ENCODE results near the gene RPRD1B. TPM values are rescaled to one million over a fixed set of nuclear protein-coding genes. Genes with fewer than 3 reads are reported as not detected.
"Not testable (repeated sequence)": the region's sequence is repeated elsewhere in the genome, so short reads cannot be mapped to it uniquely, and the experiment has no call there.

The RPRD1B gene
- total and polyA plus RNA-seq, 2 of the 4 experiments (the other 2 are of a cell fraction): 8.4 to 9.9 TPM

- DNase-seq; H4K91ac ChIP-seq (ENCODE audit: insufficient read depth, low read depth, low read length); H3K36me3 ChIP-seq (ENCODE audit: control insufficient read depth, insufficient read depth, low read length); H3K4me2 ChIP-seq (ENCODE audit: low read depth, low read length); H3K27ac ChIP-seq (ENCODE audit: insufficient read depth, low read length); dilution Hi-C loops (cut with HindIII; ENCODE audit: low sequenced_read_pairs, unreplicated experiment); H2BK15ac ChIP-seq (ENCODE audit: low read depth, low read length); H3K56ac ChIP-seq (ENCODE audit: extremely low read depth, insufficient read depth, low read length); H3K27me3 ChIP-seq (ENCODE audit: control insufficient read depth, insufficient read depth, low read length); H3K4me3 ChIP-seq (ENCODE audit: insufficient read depth, low read depth, low read length); H4K8ac ChIP-seq (ENCODE audit: low read depth in 2 of 2, low read length in 2 of 2); intact Hi-C loops (cut with micrococcal nuclease); H3K9me3 ChIP-seq (ENCODE audit: control insufficient read depth, insufficient read depth, low read length); H3K14ac ChIP-seq (replicated peaks; ENCODE audit: low read depth, low read length); BruUV-seq (replicated peaks); H3K18ac ChIP-seq (ENCODE audit: low read depth, low read length); H4K5ac ChIP-seq (ENCODE audit: low read depth, low read length); H3K23ac ChIP-seq (ENCODE audit: low read depth, low read length); H2AK5ac ChIP-seq (ENCODE audit: low read depth, low read length); H2BK5ac ChIP-seq (ENCODE audit: low read depth, low read length, poor library complexity, severe bottlenecking); in situ Hi-C loops (cut with MboI; ENCODE audit: low sequenced_read_pairs); H3K79me1 ChIP-seq (ENCODE audit: low read depth in 1 of 2, low read length in 2 of 2); H3K9ac ChIP-seq (ENCODE audit: low read depth, low read length); H3K4ac ChIP-seq (ENCODE audit: low read depth, low read length); CTCF ChIA-PET; H2AK9ac ChIP-seq (replicated peaks; ENCODE audit: low read depth, low read length, poor library complexity); H2AFZ ChIP-seq (replicated peaks; ENCODE audit: low read length, poor library complexity); H4K20me1 ChIP-seq (ENCODE audit: insufficient read depth, low read length); H2BK120ac ChIP-seq (ENCODE audit: low read depth, low read length); ATAC-seq (ENCODE audit: low read depth); H2BK20ac ChIP-seq (ENCODE audit: low read depth, low read length); POLR2A ChIA-PET (ENCODE audit: unreplicated experiment): not testable (repeated sequence)
- H3K4me1 ChIP-seq (ENCODE audit: control insufficient read depth, insufficient read depth, low read length): peaks cover 18% of the 10 kb centered on the region
- peaks cover 26% of the 10 kb centered on the region for H3K9me1 ChIP-seq (ENCODE audit: insufficient read depth, low read length)
- WGBS, 2 experiments (ENCODE audit: extremely low coverage in 2 of 2, insufficient read length in 1 of 2): no CpG with 5 or more reads among the region's 1 CpG
Observed at GRCh38 chr20:38107386-38107785, 73.8 kb downstream of the RPRD1B start.

- ATAC-seq (ENCODE audit: low read depth); H3K4me2 ChIP-seq (ENCODE audit: low read depth, low read length); CTCF ChIA-PET; BruUV-seq (replicated peaks); H3K36me3 ChIP-seq (ENCODE audit: control insufficient read depth, insufficient read depth, low read length); H2AFZ ChIP-seq (replicated peaks; ENCODE audit: low read length, poor library complexity); H4K8ac ChIP-seq (ENCODE audit: low read depth in 2 of 2, low read length in 2 of 2); POLR2A ChIA-PET (ENCODE audit: unreplicated experiment); H2BK120ac ChIP-seq (ENCODE audit: low read depth, low read length); intact Hi-C loops (cut with micrococcal nuclease); H2BK20ac ChIP-seq (ENCODE audit: low read depth, low read length); H4K5ac ChIP-seq (ENCODE audit: low read depth, low read length); H3K9me3 ChIP-seq (ENCODE audit: control insufficient read depth, insufficient read depth, low read length); H4K20me1 ChIP-seq (ENCODE audit: insufficient read depth, low read length); H3K14ac ChIP-seq (replicated peaks; ENCODE audit: low read depth, low read length); H3K23ac ChIP-seq (ENCODE audit: low read depth, low read length); H3K4me3 ChIP-seq (ENCODE audit: insufficient read depth, low read depth, low read length); DNase-seq; H2BK5ac ChIP-seq (ENCODE audit: low read depth, low read length, poor library complexity, severe bottlenecking); H3K9ac ChIP-seq (ENCODE audit: low read depth, low read length); H2BK15ac ChIP-seq (ENCODE audit: low read depth, low read length); dilution Hi-C loops (cut with HindIII; ENCODE audit: low sequenced_read_pairs, unreplicated experiment); H4K91ac ChIP-seq (ENCODE audit: insufficient read depth, low read depth, low read length); H3K27me3 ChIP-seq (ENCODE audit: control insufficient read depth, insufficient read depth, low read length); H2AK9ac ChIP-seq (replicated peaks; ENCODE audit: low read depth, low read length, poor library complexity); H3K79me1 ChIP-seq (ENCODE audit: low read depth in 1 of 2, low read length in 2 of 2); in situ Hi-C loops (cut with MboI; ENCODE audit: low sequenced_read_pairs); H3K56ac ChIP-seq (ENCODE audit: extremely low read depth, insufficient read depth, low read length): not testable (repeated sequence)
- peaks cover 18% of the 10 kb centered on the region for H3K4me1 ChIP-seq (ENCODE audit: control insufficient read depth, insufficient read depth, low read length)
- peak overlapping the region; percentile 48; the same call in 1 of the 2 replicates for H3K18ac ChIP-seq (ENCODE audit: low read depth, low read length)
- H3K9me1 ChIP-seq (ENCODE audit: insufficient read depth, low read length): peaks cover 26% of the 10 kb centered on the region
- 80% methylated on average over 1 of the region's 7 CpGs; no CpG with 5 or more reads in 1 of the 2 experiments for WGBS, 2 experiments (ENCODE audit: extremely low coverage in 2 of 2, insufficient read length in 1 of 2)
- H2AK5ac ChIP-seq (ENCODE audit: low read depth, low read length): peak overlapping the region; percentile 26; the same call in 1 of the 2 replicates
- peak overlapping the region; percentile 55; the same call in 1 of the 2 replicates for H3K4ac ChIP-seq (ENCODE audit: low read depth, low read length)
- H3K27ac ChIP-seq (ENCODE audit: insufficient read depth, low read length): peak overlapping the region; percentile 64; the same call in 1 of the 2 replicates
Observed at GRCh38 chr20:38107916-38108315, 74.4 kb downstream of the RPRD1B start.

Data from IMR-90 (cell line).